ENCODE data around the gene FGF18.

FGF18 gene

DNA sequence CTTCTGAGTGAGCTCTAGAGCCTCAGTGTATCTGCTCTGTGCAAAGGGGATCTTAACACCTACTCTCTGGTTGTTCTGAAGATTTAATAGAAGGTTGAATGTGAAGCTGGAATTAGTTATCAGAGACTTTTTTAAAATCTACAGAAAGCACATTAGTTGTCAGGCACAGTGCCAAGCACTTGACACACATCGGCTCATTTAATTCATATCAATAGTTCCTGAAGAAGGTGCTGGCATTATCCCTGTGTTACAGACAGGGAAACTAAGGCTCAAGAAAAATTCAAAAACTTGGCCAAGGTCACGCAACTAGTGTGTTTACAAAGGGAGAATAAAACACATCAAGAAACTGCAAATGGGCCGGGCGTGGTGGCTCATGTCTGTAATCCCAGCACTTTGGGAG lies 80.2 kb downstream of the FGF18 start:
- no peak for TF ChIP-seq POLR2AphosphoS5 (IDR thresholded peaks at IDR 0.05; ENCODE audit: low read depth, low read length)
- no peak for TF ChIP-seq TAF1 (IDR thresholded peaks at IDR 0.05; ENCODE audit: borderline replicate concordance, insufficient read depth, low read length)
- no peak for TF ChIP-seq SIN3A (IDR thresholded peaks at IDR 0.05; ENCODE audit: borderline replicate concordance, insufficient read depth, low read length)
- TF ChIP-seq, protein P1, sequence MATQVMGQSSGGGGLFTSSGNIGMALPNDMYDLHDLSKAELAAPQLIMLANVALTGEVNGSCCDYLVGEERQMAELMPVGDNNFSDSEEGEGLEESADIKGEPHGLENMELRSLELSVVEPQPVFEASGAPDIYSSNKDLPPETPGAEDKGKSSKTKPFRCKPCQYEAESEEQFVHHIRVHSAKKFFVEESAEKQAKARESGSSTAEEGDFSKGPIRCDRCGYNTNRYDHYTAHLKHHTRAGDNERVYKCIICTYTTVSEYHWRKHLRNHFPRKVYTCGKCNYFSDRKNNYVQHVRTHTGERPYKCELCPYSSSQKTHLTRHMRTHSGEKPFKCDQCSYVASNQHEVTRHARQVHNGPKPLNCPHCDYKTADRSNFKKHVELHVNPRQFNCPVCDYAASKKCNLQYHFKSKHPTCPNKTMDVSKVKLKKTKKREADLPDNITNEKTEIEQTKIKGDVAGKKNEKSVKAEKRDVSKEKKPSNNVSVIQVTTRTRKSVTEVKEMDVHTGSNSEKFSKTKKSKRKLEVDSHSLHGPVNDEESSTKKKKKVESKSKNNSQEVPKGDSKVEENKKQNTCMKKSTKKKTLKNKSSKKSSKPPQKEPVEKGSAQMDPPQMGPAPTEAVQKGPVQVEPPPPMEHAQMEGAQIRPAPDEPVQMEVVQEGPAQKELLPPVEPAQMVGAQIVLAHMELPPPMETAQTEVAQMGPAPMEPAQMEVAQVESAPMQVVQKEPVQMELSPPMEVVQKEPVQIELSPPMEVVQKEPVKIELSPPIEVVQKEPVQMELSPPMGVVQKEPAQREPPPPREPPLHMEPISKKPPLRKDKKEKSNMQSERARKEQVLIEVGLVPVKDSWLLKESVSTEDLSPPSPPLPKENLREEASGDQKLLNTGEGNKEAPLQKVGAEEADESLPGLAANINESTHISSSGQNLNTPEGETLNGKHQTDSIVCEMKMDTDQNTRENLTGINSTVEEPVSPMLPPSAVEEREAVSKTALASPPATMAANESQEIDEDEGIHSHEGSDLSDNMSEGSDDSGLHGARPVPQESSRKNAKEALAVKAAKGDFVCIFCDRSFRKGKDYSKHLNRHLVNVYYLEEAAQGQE (IDR thresholded peaks at IDR 0.05; ENCODE audit: insufficient read depth in 1 of 2, low read depth in 2 of 2, low read length in 2 of 2) = no peak
- no peak for TF ChIP-seq FOXP2 (optimal IDR thresholded peaks at IDR 0.05; ENCODE audit: borderline replicate concordance, extremely low read depth, extremely low read length, insufficient read depth)

DNA sequence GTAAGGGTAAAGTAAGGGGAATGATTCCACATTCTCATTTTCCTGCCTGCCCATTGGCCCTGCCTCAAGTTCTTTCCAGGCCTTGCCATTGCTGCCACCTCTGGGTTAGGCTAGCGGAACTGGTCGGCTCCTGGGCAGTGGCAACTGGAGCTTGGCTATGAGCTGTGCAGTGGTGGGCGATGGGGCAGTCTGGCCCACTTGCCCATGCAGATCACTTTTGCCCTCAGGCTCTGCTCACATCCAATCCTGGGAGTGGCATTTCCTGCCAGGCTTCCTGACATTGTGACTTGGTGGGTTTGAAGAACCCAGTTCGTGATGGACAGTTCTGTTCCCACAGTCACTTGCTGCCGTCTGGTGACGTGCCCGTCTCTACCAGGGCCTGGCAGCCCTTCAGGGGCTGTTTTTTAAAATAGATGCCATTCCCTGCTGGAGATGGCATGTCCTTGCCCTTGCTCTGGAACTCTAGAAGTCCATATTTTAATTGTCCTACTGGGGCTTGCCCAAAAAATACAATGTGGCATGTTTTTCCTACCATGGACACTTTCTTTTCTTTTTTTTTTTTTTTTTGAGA lies 86.1 kb downstream of the FGF18 start:
- no peak for TF ChIP-seq POLR2AphosphoS5 (IDR thresholded peaks at IDR 0.05; ENCODE audit: low read depth, low read length)
- TF ChIP-seq TAF1 (IDR thresholded peaks at IDR 0.05; ENCODE audit: borderline replicate concordance, insufficient read depth, low read length) = no peak
- no peak for TF ChIP-seq FOXP2 (optimal IDR thresholded peaks at IDR 0.05; ENCODE audit: borderline replicate concordance, extremely low read depth, extremely low read length, insufficient read depth)
- TF ChIP-seq SIN3A (IDR thresholded peaks at IDR 0.05; ENCODE audit: borderline replicate concordance, insufficient read depth, low read length) = no peak
- TF ChIP-seq, protein P1 (IDR thresholded peaks at IDR 0.05; ENCODE audit: insufficient read depth in 1 of 2, low read depth in 2 of 2, low read length in 2 of 2) = no peak

DNA sequence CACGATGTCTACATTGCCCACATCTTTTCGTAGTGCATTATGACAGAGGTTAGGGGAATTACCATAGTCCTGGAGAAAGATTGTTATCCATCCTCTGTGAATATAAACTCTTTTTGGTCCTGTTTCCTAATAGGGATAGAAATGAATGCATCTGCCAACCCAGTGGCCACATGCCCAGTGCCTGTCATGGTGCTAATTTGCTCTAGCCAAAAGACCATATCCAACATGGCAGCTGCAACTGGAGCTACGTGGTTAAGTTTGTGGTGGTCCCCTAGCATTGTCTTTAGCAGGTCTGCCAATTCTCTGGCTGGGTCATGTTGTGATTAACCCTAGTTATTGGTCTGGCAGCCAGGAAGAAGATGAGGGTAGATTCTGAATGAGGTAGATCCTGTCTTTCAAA lies 87.5 kb downstream of the FGF18 start:
- no peak for TF ChIP-seq POLR2AphosphoS5 (IDR thresholded peaks at IDR 0.05; ENCODE audit: low read depth, low read length)
- TF ChIP-seq, protein P1 (IDR thresholded peaks at IDR 0.05; ENCODE audit: insufficient read depth in 1 of 2, low read depth in 2 of 2, low read length in 2 of 2) = no peak
- no peak for TF ChIP-seq SIN3A (IDR thresholded peaks at IDR 0.05; ENCODE audit: borderline replicate concordance, insufficient read depth, low read length)
- no peak for TF ChIP-seq FOXP2 (optimal IDR thresholded peaks at IDR 0.05; ENCODE audit: borderline replicate concordance, extremely low read depth, extremely low read length, insufficient read depth)
- no peak for TF ChIP-seq TAF1 (IDR thresholded peaks at IDR 0.05; ENCODE audit: borderline replicate concordance, insufficient read depth, low read length)
